HepG2 (cell line): Measurements from ENCODE around the gene NOXO1. TPM values are rescaled to one million over a fixed set of nuclear protein-coding genes. Genes with fewer than 3 reads are reported as not detected.
A peak's percentile ranks its signal among the peaks of the same experiment; 100 is the strongest.

Experiments
- CENPX ChIP-seq: sonication (generic); formaldehyde crosslinking; IDR thresholded peaks from 2 replicates; pipeline ENCODE4 v1.9.0; 2021; ENCODE audit warnings: mild to moderate bottlenecking, missing genetic modification reagents, moderate library complexity
- ETS1 ChIP-seq: sonication (generic); formaldehyde crosslinking; IDR thresholded peaks from 2 replicates; pipeline ENCODE4 v1.4.0; 2020; ENCODE audit warnings: missing genetic modification reagents
- HIC2 ChIP-seq: sonication (generic); formaldehyde crosslinking; IDR thresholded peaks from 2 replicates; pipeline ENCODE4 v1.9.0; 2022; ENCODE audit warnings: low read depth, missing genetic modification reagents
- MLXIP ChIP-seq: sonication (generic); formaldehyde crosslinking; IDR thresholded peaks from 2 replicates; pipeline ENCODE4 v1.9.0; 2021; ENCODE audit warnings: missing genetic modification reagents, borderline replicate concordance
- PAXIP1 ChIP-seq: sonication (generic); formaldehyde crosslinking; conservative IDR thresholded peaks from 2 replicates; pipeline ENCODE4 v1.4.0; 2020; ENCODE audit warnings: mild to moderate bottlenecking, missing genetic modification reagents, moderate library complexity
- PRDM15 ChIP-seq: sonication (generic); formaldehyde crosslinking; IDR thresholded peaks from 2 replicates; pipeline ENCODE4 v1.4.0; 2020; ENCODE audit warnings: missing genetic modification reagents
- STAT5B ChIP-seq: sonication (generic); formaldehyde crosslinking; IDR thresholded peaks from 2 replicates; pipeline ENCODE4 v1.4.0; 2020; ENCODE audit warnings: missing genetic modification reagents
- TBL1XR1 ChIP-seq: fragments of 150-350 bp; IDR thresholded peaks from 2 replicates; pipeline ENCODE4 v1.6.1; 2014; ENCODE audit warnings: borderline replicate concordance, low read length; ENCODE audit not compliant: partially characterized antibody
- TSC22D2 ChIP-seq: sonication (generic); formaldehyde crosslinking; IDR thresholded peaks from 2 replicates; pipeline ENCODE4 v1.5.1; 2020; ENCODE audit warnings: missing genetic modification reagents, mild to moderate bottlenecking, borderline replicate concordance
- ZNF235 ChIP-seq: sonication (generic); formaldehyde crosslinking; IDR thresholded peaks from 2 replicates; pipeline ENCODE4 v1.8.1; 2023; ENCODE audit warnings: mild to moderate bottlenecking, missing genetic modification reagents, borderline replicate concordance
- ZNF562 ChIP-seq: sonication (generic); formaldehyde crosslinking; IDR thresholded peaks from 2 replicates; pipeline ENCODE4 v1.8.0; 2022; ENCODE audit warnings: missing genetic modification reagents, borderline replicate concordance
- ZNF678 ChIP-seq: sonication (generic); formaldehyde crosslinking; IDR thresholded peaks from 2 replicates; pipeline ENCODE4 v1.4.0; 2020; ENCODE audit warnings: mild to moderate bottlenecking, missing genetic modification reagents
- polyA plus RNA-seq, 8 experiments: library from polyadenylated mRNA; depleted of rRNA in 3 of 8; stranded (reverse) in 7 of 8; unstranded in 1 of 8; fragments of >200 nt; fragmentation: Illumina TruSeq in 4 of 8; extraction: Trizol in 4 of 8; gene quantifications; 2 replicates each; pipeline versions ENCODE4 v1.2.1 to v1.2.3, GENCODE V29; 2011 to 2016; ENCODE audit warnings: low read depth in 4 of 8, missing spikeins in 1 of 8, mixed read lengths in 1 of 8; ENCODE audit not compliant: insufficient read depth in 1 of 8
- total RNA-seq, 5 experiments: library from RNA; depleted of rRNA; stranded (reverse); fragments of >200 nt; fragmentation: Illumina TruSeq; extraction: Trizol; gene quantifications; 2 replicates each; pipeline ENCODE4 v1.2.3, GENCODE V29; 2016; ENCODE audit warnings: low read depth in 1 of 5

The NOXO1 gene
- total and polyA plus RNA-seq, 2 of the 13 experiments (the other 11 are each of a cell fraction or from before 2014, with no cell fraction given), result 0.69 to 1.4 TPM

- no peak for TF ChIP-seq MLXIP (CRISPR knock-in tag)
- TF ChIP-seq PAXIP1 (CRISPR knock-in tag), result no peak
- TF ChIP-seq PRDM15, result no peak
- no peak for TF ChIP-seq ZNF235
- no peak for TF ChIP-seq STAT5B (CRISPR knock-in tag)
- no peak for TF ChIP-seq ZNF678 (CRISPR knock-in tag)
- no peak for TF ChIP-seq ETS1 (CRISPR knock-in tag)
- TF ChIP-seq TBL1XR1, result no peak
- no peak for TF ChIP-seq CENPX
- peak; percentile 57; the same call in 1 of the 2 replicates for TF ChIP-seq HIC2 (CRISPR knock-in tag)
- TF ChIP-seq ZNF562 (CRISPR knock-in tag), result no peak
- TF ChIP-seq TSC22D2 (CRISPR knock-in tag), result no peak
Observed at GRCh38 chr16:1932050-1933028, 48.9 kb downstream of the NOXO1 start (continued).
